ENCODE measurements around the gene LRRC49.

The LRRC49 gene

DNA sequence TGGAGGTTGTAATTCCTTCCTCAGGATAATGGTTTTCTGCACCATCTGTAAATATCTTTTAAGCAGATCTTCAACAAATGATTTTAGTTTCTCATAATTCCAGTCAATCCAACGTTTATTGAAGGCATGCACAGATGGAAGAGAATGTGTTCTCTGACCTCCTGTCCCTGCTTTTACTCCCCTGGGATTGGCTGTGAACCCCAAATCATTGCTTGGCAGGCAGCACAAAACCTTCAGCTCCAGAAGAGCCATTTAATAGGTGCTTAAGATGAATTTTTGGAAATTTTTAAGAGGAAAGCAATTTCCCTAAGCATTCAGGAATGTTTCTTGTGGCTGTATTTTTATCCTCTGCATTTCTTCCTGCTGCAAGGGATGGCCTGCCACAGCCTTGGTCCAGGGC, 197.2 kb downstream of the LRRC49 start:
- DNase-seq (ENCODE audit: low read depth in 1 of 2, low spot score in 1 of 2), result no peak

DNA sequence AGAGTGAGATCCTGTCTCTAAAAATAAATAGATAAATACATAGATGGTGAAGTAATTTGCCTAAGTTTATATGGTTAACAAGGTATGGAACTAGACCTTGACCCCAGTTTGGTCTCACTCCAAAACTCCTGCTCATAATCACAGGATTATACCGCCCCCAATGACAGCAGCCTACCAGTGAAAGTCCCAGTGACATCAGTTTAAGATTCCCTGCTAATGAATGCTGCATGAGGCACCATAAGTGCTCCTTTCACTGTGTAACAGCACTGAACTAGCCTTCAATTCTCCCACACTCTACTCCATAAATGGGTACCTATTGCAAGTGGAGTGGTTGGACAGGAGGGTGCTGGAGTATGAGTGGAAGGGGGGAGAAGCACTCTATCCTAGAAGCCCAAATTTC, 199.0 kb downstream of the LRRC49 start:
- no peak for DNase-seq (ENCODE audit: low read depth in 1 of 2, low spot score in 1 of 2)

DNA sequence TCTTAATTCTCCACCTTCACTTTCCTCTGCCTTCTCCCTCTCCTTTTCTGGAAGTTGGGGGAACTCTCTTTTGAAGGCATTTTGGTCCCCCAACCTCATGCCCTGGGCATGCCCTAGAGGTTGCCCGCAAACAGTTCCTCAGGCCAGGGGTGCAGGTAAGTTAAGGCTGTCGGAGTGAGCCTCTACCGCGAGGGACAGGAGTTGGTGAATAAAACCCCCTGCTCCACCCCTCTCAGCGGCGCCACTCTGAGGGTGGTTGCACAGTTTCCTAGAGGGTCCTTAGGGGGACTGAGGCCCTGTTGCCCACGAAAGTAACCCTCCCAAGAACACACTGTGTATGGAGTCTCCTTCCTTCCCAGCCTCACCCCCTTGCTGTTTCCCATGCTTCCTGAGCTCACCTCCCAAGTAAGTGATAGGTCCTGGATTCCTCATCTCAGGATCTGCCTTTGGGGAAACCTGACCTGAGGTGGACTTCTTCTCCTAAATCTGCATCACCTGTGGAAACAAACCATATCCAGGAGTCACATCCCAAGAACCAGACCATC, 199.5 kb downstream of the LRRC49 start:
- DNase-seq (ENCODE audit: low read depth in 1 of 2, low spot score in 1 of 2), result no peak

DNA sequence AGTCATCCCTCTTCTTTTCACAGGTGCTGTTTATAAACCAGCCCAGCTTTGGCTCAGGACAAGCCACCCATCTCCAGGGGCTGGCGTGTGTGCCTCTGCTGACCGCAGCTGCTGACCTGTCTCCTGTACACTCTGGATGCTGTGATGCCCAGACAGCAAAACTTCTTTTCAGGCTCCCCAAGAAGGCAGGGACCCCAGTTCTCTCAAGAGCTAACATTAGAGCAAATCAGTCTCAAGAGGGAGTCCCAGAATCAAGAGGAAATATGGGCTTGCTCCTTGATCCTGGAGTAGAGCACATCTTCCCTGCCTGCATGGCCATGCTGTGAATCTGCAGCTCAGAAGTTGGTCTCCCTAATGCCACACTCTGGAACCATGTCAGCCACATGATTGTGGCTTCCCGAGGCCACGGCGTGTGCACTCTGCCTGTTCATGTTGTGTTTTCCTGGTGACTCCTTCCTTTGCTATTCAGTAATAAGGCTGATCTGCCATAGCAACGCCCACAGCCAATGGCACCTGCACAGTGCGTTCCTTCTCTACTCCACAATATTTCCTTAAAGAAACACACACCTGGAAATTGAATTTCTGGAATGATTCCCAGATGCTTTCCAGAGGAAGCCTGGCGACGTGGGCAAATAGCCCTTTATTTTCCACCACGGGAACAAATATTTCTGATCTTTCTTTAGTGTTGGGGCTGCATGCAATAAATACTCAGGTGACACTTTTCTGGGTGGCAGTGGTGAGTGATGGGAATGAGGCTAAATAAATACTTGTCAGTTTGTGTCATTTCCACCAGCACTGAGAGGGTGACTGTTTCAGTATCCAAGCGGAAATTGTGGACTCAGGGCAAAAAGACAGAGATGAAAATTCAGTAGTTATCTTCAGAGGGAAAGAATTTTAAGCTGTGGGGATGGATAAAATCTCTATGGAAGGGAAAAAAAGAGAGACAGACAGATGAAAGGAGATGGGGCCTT, 200.7 kb downstream of the LRRC49 start:
- no peak for DNase-seq (ENCODE audit: low read depth in 1 of 2, low spot score in 1 of 2)

DNA sequence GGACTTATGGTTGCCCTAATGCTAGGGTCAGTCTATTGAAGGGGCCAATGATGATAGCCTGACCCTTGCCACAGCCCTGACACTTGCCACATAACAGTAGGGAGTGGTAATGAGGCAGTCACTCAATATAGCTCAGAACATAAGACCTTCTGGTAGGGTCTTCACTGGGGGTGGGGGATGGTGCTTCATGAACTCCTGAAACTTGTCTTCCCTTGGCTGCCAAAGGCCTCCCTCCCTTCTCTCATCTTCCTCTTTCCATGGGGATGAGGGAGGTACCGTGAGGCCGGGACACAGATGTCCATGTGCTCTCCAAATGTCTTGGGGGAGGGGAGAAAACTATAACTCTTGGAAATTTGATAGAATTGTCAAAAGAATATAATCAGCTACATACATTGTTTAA, 201.5 kb downstream of the LRRC49 start:
- DNase-seq (ENCODE audit: low read depth in 1 of 2, low spot score in 1 of 2), result no peak

DNA sequence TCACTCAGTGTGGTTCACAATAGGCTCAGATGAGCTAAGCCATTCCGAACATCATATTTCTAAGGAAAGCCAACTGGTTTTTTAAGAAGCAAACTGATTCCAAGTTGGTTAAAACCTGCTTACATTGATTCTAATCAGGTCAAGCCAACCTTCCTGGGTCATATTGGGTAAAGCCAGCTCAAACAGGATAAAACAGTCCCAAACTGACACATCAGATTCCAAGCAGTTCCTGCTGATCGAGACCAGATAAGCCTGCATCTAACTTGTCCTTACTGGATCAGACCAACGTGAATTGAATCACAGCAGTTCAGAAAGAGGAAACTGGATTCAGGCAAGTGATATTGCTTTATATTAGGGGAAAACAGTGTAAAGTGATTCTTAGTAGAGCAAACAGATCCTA, 204.1 kb downstream of the LRRC49 start:
- no peak for DNase-seq (ENCODE audit: low read depth in 1 of 2, low spot score in 1 of 2)

DNA sequence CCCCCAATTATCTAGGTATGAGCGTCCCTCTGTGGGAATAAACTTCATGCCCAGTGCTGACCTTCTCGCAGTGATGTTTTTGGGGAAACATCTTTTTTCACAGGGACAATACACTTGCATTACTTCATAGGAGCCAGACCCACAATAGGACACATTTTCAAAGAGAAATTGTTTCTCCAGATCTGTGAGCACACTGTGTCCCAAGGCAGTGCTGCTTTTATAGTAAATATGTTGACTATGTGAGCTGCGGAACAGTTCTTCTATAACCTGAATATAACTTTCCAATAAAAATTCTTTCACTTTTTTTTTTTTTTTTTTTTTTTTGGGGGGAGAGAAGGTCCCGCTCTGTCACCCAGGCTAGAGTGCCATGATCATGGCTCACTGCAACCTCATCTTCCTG, 205.3 kb downstream of the LRRC49 start:
- DNase-seq (ENCODE audit: low read depth in 1 of 2, low spot score in 1 of 2), result no peak

DNA sequence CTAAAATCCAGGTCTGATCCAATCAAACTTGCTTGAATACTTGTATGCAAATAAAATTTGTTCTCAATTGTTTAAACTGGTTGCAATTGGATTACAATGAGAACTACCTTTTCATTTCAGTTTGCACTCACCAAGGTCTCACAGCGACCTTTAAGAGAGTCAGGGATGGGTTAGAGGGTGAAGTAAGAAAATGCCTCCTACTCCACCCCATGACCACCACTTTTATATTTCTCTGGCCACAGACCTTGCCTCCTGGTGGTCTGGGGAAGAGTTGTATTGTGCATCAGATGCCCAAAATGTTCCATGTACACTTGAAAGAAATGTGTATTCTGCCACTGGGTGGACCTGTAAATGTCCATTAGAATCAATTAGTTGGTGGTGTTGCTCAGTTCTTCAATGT, 206.3 kb downstream of the LRRC49 start:
- DNase-seq (ENCODE audit: low read depth in 1 of 2, low spot score in 1 of 2), result no peak

Data from activated T-helper 1 cell treated with anti-CD3 and anti-CD28 coated beads, Interleukin-2, amount 50 U/mL, for 16 hours (primary cell).